H1 (cell line): ENCODE measurements around the gene KRTAP10-8. TPM values are rescaled to one million over a fixed set of nuclear protein-coding genes. Genes with fewer than 3 reads are reported as not detected.
A peak's percentile ranks its signal among the peaks of the same experiment; 100 is the strongest.

Experiments used
- CTCF ChIA-PET: fragments of 300-600 bp; sonication (Branson Sonifier 250); formaldehyde crosslinking; loops from one replicate; lab custom pipeline; 2021; ENCODE audit not compliant: partially characterized antibody; lab: Charles Lee
- POLR2A ChIA-PET: fragments of 300-600 bp; sonication (Branson Sonifier 250); formaldehyde crosslinking; loops from one replicate; lab custom pipeline; 2021; ENCODE audit warnings: inconsistent platforms; ENCODE audit not compliant: partially characterized antibody; lab: Charles Lee
- DNase-seq, 2 experiments: peaks; one replicate each; pipeline versions ENCODE4 v3.0.0 to v3.0.0-alpha.2; 2010 to 2022; ENCODE audit warnings: low spot score in 2 of 2, low read depth in 1 of 2, mixed read lengths in 1 of 2
- FAIRE-seq: peaks from 2 replicates; lab custom pipeline; 2011; peaks lifted over from hg19 to GRCh38; lab: Jason Lieb, UNC
- H2AFZ ChIP-seq: 2 replicates; pipeline ENCODE4 v1.8.1; 2012; ENCODE audit warnings: low read length, inconsistent platforms
- H2AK5ac ChIP-seq: 2 replicates; pipeline ENCODE4 v1.6.1; 2013; ENCODE audit warnings: low read depth, low read length
- H2BK120ac ChIP-seq: replicated peaks from 2 replicates; pipeline ENCODE3; 2013; ENCODE audit warnings: low read depth, low read length, inconsistent platforms
- H2BK12ac ChIP-seq: 2 replicates; pipeline ENCODE4 v1.6.1; 2013; ENCODE audit warnings: low read depth, low read length
- H2BK15ac ChIP-seq: 2 replicates; pipeline ENCODE4 v1.6.1; 2013; ENCODE audit warnings: low read length
- H2BK20ac ChIP-seq: 2 replicates; pipeline ENCODE4 v1.6.1; 2013; ENCODE audit warnings: low read length
- H2BK5ac ChIP-seq: 2 replicates; pipeline ENCODE4 v1.6.1; 2013; ENCODE audit warnings: low read depth, low read length
- H3K14ac ChIP-seq: 2 replicates; pipeline ENCODE4 v1.6.1; 2013; ENCODE audit warnings: inconsistent platforms; ENCODE audit not compliant: insufficient read length
- H3K18ac ChIP-seq: 2 replicates; pipeline ENCODE4 v1.6.1; 2013; ENCODE audit warnings: low read length; ENCODE audit errors: extremely low read depth
- H3K23ac ChIP-seq: 2 replicates; pipeline ENCODE4 v1.6.1; 2013; ENCODE audit warnings: inconsistent platforms; ENCODE audit not compliant: insufficient read length
- H3K23me2 ChIP-seq: 2 replicates; pipeline ENCODE4 v1.6.1; 2013; ENCODE audit warnings: low read depth, low read length
- H3K27ac ChIP-seq: 2 replicates; pipeline ENCODE4 v1.6.1; 2011; ENCODE audit warnings: low read depth, low read length, inconsistent platforms
- H3K27me3 ChIP-seq, 4 experiments: replicated peaks in 1 of 4; 1 replicate in 1 of 4; 2 replicates in 3 of 4; pipeline versions ENCODE4 v1.6.1 to v1.8.1; 2011 to 2013; ENCODE audit warnings: low read length in 3 of 4, mild to moderate bottlenecking in 3 of 4, inconsistent platforms in 2 of 4, mixed read lengths in 2 of 4, moderate library complexity in 1 of 4; ENCODE audit not compliant: control insufficient read depth in 3 of 4, insufficient read depth in 3 of 4; ENCODE audit errors: extremely low read depth in 1 of 4
- H3K36me3 ChIP-seq, 4 experiments: 2 replicates each; pipeline versions ENCODE4 v1.6.1 to v1.8.1; 2011 to 2013; ENCODE audit warnings: mild to moderate bottlenecking in 4 of 4, low read length in 3 of 4, moderate library complexity in 2 of 4, control low read depth in 1 of 4, inconsistent platforms in 1 of 4; ENCODE audit not compliant: insufficient read depth in 4 of 4, control insufficient read depth in 2 of 4
- H3K4ac ChIP-seq: replicated peaks from 2 replicates; pipeline ENCODE3; 2013; ENCODE audit warnings: low read length, low read depth, mixed read lengths, inconsistent platforms; ENCODE audit not compliant: insufficient read length
- H3K4me1 ChIP-seq, 4 experiments: replicated peaks in 1 of 4; 1 replicate in 1 of 4; 2 replicates in 3 of 4; pipeline versions ENCODE4 v1.6.1 to v1.8.1; 2011 to 2013; ENCODE audit warnings: low read length in 3 of 4, inconsistent platforms in 2 of 4, mixed read lengths in 1 of 4; ENCODE audit not compliant: insufficient read depth in 4 of 4, control insufficient read depth in 3 of 4
- H3K4me2 ChIP-seq, 2 experiments: 2 replicates each; pipeline versions ENCODE4 v1.6.1 to v1.8.1; 2011 to 2013; ENCODE audit warnings: low read depth in 2 of 2, low read length in 2 of 2, control low read depth in 1 of 2, inconsistent platforms in 1 of 2, mild to moderate bottlenecking in 1 of 2; ENCODE audit not compliant: insufficient read depth in 1 of 2
- H3K4me3 ChIP-seq, 4 experiments: fragments of 200-600, 300-600 bp in 1 of 4; sonication (generic), shearing (Covaris generic), sonication (Bioruptor Twin) in 1 of 4; 2 replicates each; pipeline versions ENCODE4 v1.5.1 to v1.8.1; 2011 to 2016; ENCODE audit warnings: low read length in 4 of 4, low read depth in 3 of 4, control low read depth in 2 of 4, inconsistent platforms in 2 of 4, mild to moderate bottlenecking in 2 of 4, mixed read lengths in 1 of 4, moderate library complexity in 1 of 4; ENCODE audit not compliant: insufficient read depth in 2 of 4; ENCODE audit errors: extremely low read depth in 1 of 4
- H3K56ac ChIP-seq: replicated peaks from 2 replicates; pipeline ENCODE3; 2013; ENCODE audit warnings: low read depth, mild to moderate bottlenecking, mixed read lengths, low read length, inconsistent platforms; ENCODE audit not compliant: insufficient read length
- H3K79me1 ChIP-seq: 2 replicates; pipeline ENCODE4 v1.6.1; 2013; ENCODE audit warnings: low read depth, low read length, control low read depth
- H3K79me2 ChIP-seq, 2 experiments: 2 replicates each; pipeline versions ENCODE4 v1.6.1 to v1.8.1; 2012 to 2013; ENCODE audit warnings: low read length in 2 of 2, mild to moderate bottlenecking in 2 of 2, inconsistent platforms in 1 of 2; ENCODE audit not compliant: insufficient read depth in 2 of 2, control insufficient read depth in 1 of 2
- H3K9ac ChIP-seq, 4 experiments: replicated peaks in 1 of 4; 1 replicate in 1 of 4; 2 replicates in 3 of 4; pipeline versions ENCODE4 v1.6.1 to v1.8.1; 2011 to 2013; ENCODE audit warnings: low read depth in 3 of 4, low read length in 3 of 4, control low read depth in 2 of 4, mild to moderate bottlenecking in 2 of 4, moderate library complexity in 2 of 4, inconsistent platforms in 1 of 4; ENCODE audit errors: extremely low read depth in 1 of 4
- H3K9me3 ChIP-seq, 2 experiments: 2 replicates each; pipeline versions ENCODE4 v1.6.1 to v1.8.1; 2012 to 2013; ENCODE audit warnings: mild to moderate bottlenecking in 2 of 2, moderate library complexity in 2 of 2, control low read depth in 1 of 2, inconsistent platforms in 1 of 2, low read depth in 1 of 2, low read length in 1 of 2, mixed read lengths in 1 of 2; ENCODE audit not compliant: insufficient read depth in 2 of 2
- H4K20me1 ChIP-seq, 2 experiments: replicated peaks in 1 of 2; 2 replicates each; pipeline versions ENCODE3 to v1.8.1; 2011 to 2013; ENCODE audit warnings: inconsistent platforms in 2 of 2, low read length in 2 of 2, mild to moderate bottlenecking in 1 of 2; ENCODE audit not compliant: insufficient read depth in 2 of 2, control insufficient read depth in 1 of 2
- H4K5ac ChIP-seq: 2 replicates; pipeline ENCODE4 v1.6.1; 2013; ENCODE audit warnings: low read length, low read depth, mixed read lengths, inconsistent platforms; ENCODE audit not compliant: insufficient read length
- H4K8ac ChIP-seq: 2 replicates; pipeline ENCODE4 v1.8.0; 2013; ENCODE audit warnings: mild to moderate bottlenecking, moderate library complexity, low read length, inconsistent platforms; ENCODE audit not compliant: insufficient read depth; ENCODE audit errors: extremely low read depth
- H4K91ac ChIP-seq: replicated peaks from 2 replicates; pipeline ENCODE3; 2013; ENCODE audit warnings: low read length, mixed read lengths, inconsistent platforms; ENCODE audit not compliant: insufficient read length
- CBX8 ChIP-seq: fragments of 300-800, 300-1000 bp; sonication (generic); IDR thresholded peaks from 2 replicates; pipeline ENCODE4 v1.7.1; 2016; ENCODE audit warnings: low read depth, low read length, borderline replicate concordance
- POLR2A ChIP-seq, 2 experiments: IDR thresholded peaks; 1 replicate in 1 of 2; 2 replicates in 1 of 2; pipeline ENCODE4 v1.6.1; 2011; ENCODE audit warnings: low read depth in 2 of 2, low read length in 2 of 2, mild to moderate bottlenecking in 2 of 2; ENCODE audit errors: control extremely low read depth in 1 of 2
- TAF1 ChIP-seq: IDR thresholded peaks from 2 replicates; pipeline ENCODE4 v1.6.1; 2011; ENCODE audit warnings: mild to moderate bottlenecking, low read depth, low read length
- WGBS, 2 experiments: shearing (Covaris generic) in 1 of 2; methylation state at CpG; one replicate each; pipeline versions ENCODE4 v1.1.6 to v1.1.7; 2013 to 2015; ENCODE audit warnings: low lambda C conversion rate in 2 of 2, mixed read lengths in 2 of 2, inconsistent platforms in 1 of 2, low coverage in 1 of 2, missing lambda C conversion rate in 1 of 2; ENCODE audit not compliant: insufficient replicate concordance in 2 of 2, insufficient coverage in 1 of 2, insufficient read length in 1 of 2; ENCODE audit errors: extremely low coverage in 1 of 2, missing lambda C conversion rate in 1 of 2; 5-methylcytosine and 5-hydroxymethylcytosine counted together
- polyA plus RNA-seq, 7 experiments: library from polyadenylated mRNA; depleted of rRNA in 3 of 7; stranded (reverse) in 5 of 7; unstranded in 2 of 7; fragments of >200 nt in 5 of 7; fragments of 200-250 nt in 2 of 7; gene quantifications; 1 replicate in 5 of 7; 2 replicates in 1 of 7; 4 replicates in 1 of 7; pipeline versions ENCODE4 v1.2.1 to v1.2.3, GENCODE V29; 2011 to 2013; ENCODE audit warnings: missing spikeins in 2 of 7, mixed read lengths in 2 of 7
- total RNA-seq: library from RNA; stranded (reverse); fragmentation: NEBNext Ultra II Directional; extraction: Animal tissue kit (Norgen Biotek cat#: 25700); gene quantifications from 2 replicates; pipeline ENCODE4 v1.2.1, GENCODE V29; 2021

KRTAP10-8 gene
- total and polyA plus RNA-seq, 2 of the 8 experiments (the other 6 are each of a cell fraction or from before 2014, with no cell fraction given), result not detected

DNA sequence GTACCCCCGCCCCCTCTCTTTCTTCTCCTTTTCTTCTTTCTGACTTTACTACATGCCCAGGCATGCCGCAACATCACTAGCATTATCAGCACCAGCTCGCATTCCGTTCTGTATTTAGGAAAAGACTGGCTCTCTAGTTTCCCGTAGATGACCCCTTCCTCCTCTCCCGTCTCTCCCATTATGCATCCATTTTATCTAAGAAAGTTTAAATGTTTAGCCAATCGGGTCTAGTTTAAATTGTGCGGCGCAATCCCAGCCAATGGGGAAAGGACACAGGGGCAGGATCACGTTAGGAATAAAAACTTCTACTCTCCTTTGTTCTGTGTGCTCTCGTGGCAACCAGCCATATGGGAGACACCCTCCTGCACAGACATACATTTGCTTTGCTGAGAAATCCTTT, 13.8 kb upstream of the KRTAP10-8 start:
- H4K5ac ChIP-seq, result peak overlapping the region; percentile 51
- no peaks in the 10 kb centered on the region for H3K79me1 ChIP-seq
- peak overlapping the region; percentile 85; the same call in 1 of the 2 replicates for H2BK12ac ChIP-seq
- H3K18ac ChIP-seq, result no peak overlapping the region
- POLR2A ChIA-PET, result interaction anchor here (0.7 kb wide), 1 partner anchor 203 kb away, joined by 3 read pairs; no protein-coding TSS in a partner anchor
- no peaks in the 10 kb centered on the region for H3K9me3 ChIP-seq
- H3K27me3 ChIP-seq, result no peaks in the 10 kb centered on the region
- no peaks in the 10 kb centered on the region for H3K79me2 ChIP-seq
- H3K14ac ChIP-seq, result no peak overlapping the region
- no peak for FAIRE-seq
- no peak overlapping the region for H2AFZ ChIP-seq
- no peak overlapping the region for H2BK15ac ChIP-seq
- 0 out of 7 replicates have a peak overlapping the region, but pooled peaks of 1 of the 4 experiments have one; percentile 24 for H3K9ac ChIP-seq
- H3K23ac ChIP-seq, result no peak overlapping the region
- no peaks in the 10 kb centered on the region for H3K23me2 ChIP-seq
- peaks cover 2 to 11% (median 6%) of the 10 kb centered on the region in 4 experiments for H3K4me1 ChIP-seq
- 0 out of 2 replicates have a peak overlapping the region, but pooled peaks have one; percentile 88 for H2AK5ac ChIP-seq
- no peak overlapping the region for H3K56ac ChIP-seq
- H3K4ac ChIP-seq, result no peak overlapping the region
- CTCF ChIA-PET, result no interaction called here
- 52% methylated on average over 11 of the region's 11 CpGs; no CpG with 5 or more reads in 1 of the 2 experiments for WGBS, 2 experiments
- H4K91ac ChIP-seq, result peak overlapping the region; percentile 72
- H4K20me1 ChIP-seq, result no peaks in the 10 kb centered on the region
- H2BK20ac ChIP-seq, result peak overlapping the region; percentile 92
- peak overlapping the region; percentile 74; the same call in 1 of the 2 replicates for H3K27ac ChIP-seq
- H3K36me3 ChIP-seq, result no peaks in the 10 kb centered on the region
- TF ChIP-seq CBX8, result no peak
- peak; percentile 43; the same call in 1 of the 2 replicates for TF ChIP-seq TAF1
- peak in 1 of 2 experiments; percentile 51; a peak in 1 of 3 replicates for TF ChIP-seq POLR2A (IDR thresholded peaks at IDR 0.05; ENCODE audit: control extremely low read depth in 1 of 2, low read depth in 2 of 2, low read length in 2 of 2)
- H3K4me3 ChIP-seq, result no peak overlapping the region
- H2BK120ac ChIP-seq, result peak overlapping the region; percentile 97
- no peak overlapping the region; a peak in 1 of 4 replicates for H3K4me2 ChIP-seq
- peak in 1 of 2 experiments; percentile 47 for DNase-seq
- no peak overlapping the region for H4K8ac ChIP-seq
- peak overlapping the region; percentile 86 for H2BK5ac ChIP-seq
